Thyroid gland (tissue), 4 donors: ENCODE results near the gene RIC1.
"Not testable (repeated sequence)": the region's sequence is repeated elsewhere in the genome, so short reads cannot be mapped to it uniquely, and the experiment has no call there.

Source experiments
- CTCF ChIP-seq, 6 experiments: fragments of 200-600 bp in 3 of 6; fragments of 450-650 bp in 3 of 6; sonication (generic) in 3 of 6; IDR thresholded peaks; one replicate each; pipeline ENCODE4 v1.5.1; 2016 to 2019; ENCODE audit warnings: antibody characterized with exemption in 6 of 6, mild to moderate bottlenecking in 2 of 6, inconsistent platforms in 1 of 6, moderate library complexity in 1 of 6
- POLR2A ChIP-seq, 2 donors: fragments of 450-650 bp; IDR thresholded peaks; one replicate each; pipeline ENCODE4 v1.6.1; 2017; ENCODE audit warnings: antibody characterized with exemption in 2 of 2, mild to moderate bottlenecking in 2 of 2, moderate library complexity in 1 of 2

GRCh38 chr9:5581706-5582105, 47.2 kb upstream of the RIC1 start:
- TF ChIP-seq CTCF, POLR2A (IDR thresholded peaks at IDR 0.05): not testable (repeated sequence)
